Stimulated activated CD8-positive, alpha-beta memory T cell treated with anti-CD3 and anti-CD28 coated beads, Interleukin-7, amount 100 ng/mL, for 48 hours (primary cell): Measurements from ENCODE around the gene INTS11.
"Not testable (repeated sequence)": the region's sequence is repeated elsewhere in the genome, so short reads cannot be mapped to it uniquely, and the experiment has no call there.

ENCODE experiments used
- DNase-seq, 2 donors: peaks; one replicate each; pipeline ENCODE4 v3.0.0-alpha.2; 2020; ENCODE audit warnings: low read depth in 1 of 2; ENCODE audit errors: extremely low read depth in 1 of 2

INTS11 gene

GRCh38 chr1:1324524-1325287 is at the start of gene INTS11, which contains the start of gene CPTP:
INTS11 (minus strand) TSS chr1:1324660; CDS start chr1:1324608, 52 bp downstream.
CPTP (plus strand) TSS chr1:1324802; CDS start chr1:1326911, 2,109 bp downstream.
- DNase-seq, result peak; percentile 90 to 92

- DNase-seq, result no peak
Measured at GRCh38 chr1:1373815-1374588, 49.5 kb upstream of the INTS11 start.

GRCh38 chr1:1373051-1373814 is 48.8 kb upstream of the INTS11 start:
- DNase-seq, result no peak

GRCh38 chr1:1371746-1372711 is 47.6 kb upstream of the INTS11 start:
- DNase-seq, result peak; percentile 53 to 60

GRCh38 chr1:1371364-1371745 is 46.9 kb upstream of the INTS11 start:
- peak in 1 of 2 donors; percentile 38 for DNase-seq

GRCh38 chr1:1370771-1371300 is 46.4 kb upstream of the INTS11 start:
- no peak for DNase-seq

- DNase-seq, result not testable (repeated sequence)
Measured at GRCh38 chr1:1370094-1370493, 45.6 kb upstream of the INTS11 start.

GRCh38 chr1:1367315-1367714 is 42.9 kb upstream of the INTS11 start:
- DNase-seq, result no peak

GRCh38 chr1:1366699-1367066 is 42.2 kb upstream of the INTS11 start:
- no peak for DNase-seq

- no peak for DNase-seq
Measured at GRCh38 chr1:1365875-1366698, 41.6 kb upstream of the INTS11 start.

- DNase-seq, result no peak
Measured at GRCh38 chr1:1364266-1364665, 39.8 kb upstream of the INTS11 start.

GRCh38 chr1:1361982-1362423 is 37.5 kb upstream of the INTS11 start:
- DNase-seq, result no peak

- DNase-seq, result no peak
Measured at GRCh38 chr1:1361233-1361981, 36.9 kb upstream of the INTS11 start.

- no peak for DNase-seq
Measured at GRCh38 chr1:1360506-1361169, 36.2 kb upstream of the INTS11 start.

- DNase-seq, result no peak
Measured at GRCh38 chr1:1359664-1360468, 35.4 kb upstream of the INTS11 start.

- no peak for DNase-seq
Measured at GRCh38 chr1:1359308-1359663, 34.8 kb upstream of the INTS11 start.
